ENCODE results near the gene AP5Z1. TPM values are rescaled to one million over a fixed set of nuclear protein-coding genes. Genes with fewer than 3 reads are reported as not detected.

The AP5Z1 gene
- total RNA-seq, 1 experiment from 2014 or later = 38.3 TPM

DNA sequence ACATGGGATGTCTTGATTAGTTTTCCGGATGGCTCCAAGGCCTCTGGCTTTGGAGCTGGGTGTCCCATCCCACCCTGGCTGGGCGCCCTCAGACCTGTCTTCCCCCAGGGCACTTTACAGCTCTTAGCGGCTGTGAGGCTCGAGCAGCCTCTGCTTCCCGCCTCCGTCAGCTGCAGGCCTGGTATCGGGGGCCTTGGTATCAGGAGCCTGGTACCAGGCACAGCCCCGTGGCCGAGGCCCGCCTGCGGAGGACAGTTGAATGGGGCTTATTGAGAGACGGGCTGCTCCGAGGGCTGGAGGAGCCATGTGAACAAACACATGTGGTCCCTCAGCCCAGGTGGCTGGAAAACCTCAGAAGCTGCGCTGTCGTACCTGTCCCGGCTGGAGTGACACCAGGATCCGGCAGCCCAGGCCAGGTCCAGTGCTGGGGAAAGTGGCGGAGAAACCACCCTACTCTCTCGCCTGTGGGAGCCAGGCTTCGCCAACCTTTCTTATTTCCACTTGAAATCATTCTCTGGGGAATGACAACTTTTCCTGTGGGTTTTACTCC is 23.9 kb upstream of the AP5Z1 start:
- Histone ChIP-seq H2AK5ac (ENCODE audit: insufficient read length, low read length) (no peak overlapping the region), H2BK5ac (ENCODE audit: insufficient read length, low read length) (no peak overlapping the region), H3K14ac (ENCODE audit: insufficient read depth, low read length) (no peak overlapping the region; the same call in 1 of the 2 replicates), H3K27ac (ENCODE audit: insufficient read length, low read depth, low read length) (no peak overlapping the region), H3K23ac (ENCODE audit: insufficient read length, low read depth, low read length) (no peak overlapping the region), H3K23me2 (ENCODE audit: insufficient read length, low read depth, low read length, poor library complexity, severe bottlenecking) (no peaks in the 10 kb centered on the region), H3K18ac (ENCODE audit: insufficient read length, low read depth, low read length) (no peak overlapping the region), H3K4me2 (ENCODE audit: insufficient read depth, insufficient read length, low read length) (no peak overlapping the region), H3K56ac (ENCODE audit: insufficient read length, low read depth, low read length) (no peak overlapping the region), H2AFZ (ENCODE audit: low read length) (no peak overlapping the region), H2BK20ac (ENCODE audit: low read depth, low read length, poor library complexity, severe bottlenecking) (no peak overlapping the region), H4K5ac (ENCODE audit: insufficient read length, low read depth, low read length) (no peak overlapping the region), H3K4ac (ENCODE audit: low read depth, low read length) (no peak overlapping the region), H2BK15ac (ENCODE audit: low read depth, low read length) (no peak overlapping the region), H3K9ac (ENCODE audit: extremely low read depth, insufficient read length, low read length) (no peak overlapping the region), H3K27me3 (ENCODE audit: insufficient read depth, low read length) (no peaks in the 10 kb centered on the region), H2BK12ac (ENCODE audit: insufficient read length, low read depth, low read length) (no peak overlapping the region), H3K79me2 (ENCODE audit: insufficient read depth, low read length) (no peaks in the 10 kb centered on the region), H3T11ph (ENCODE audit: low read length) (no peak overlapping the region), H3K9me3 (ENCODE audit: control insufficient read depth, low read depth, low read length) (no peaks in the 10 kb centered on the region), H4K91ac (ENCODE audit: insufficient read length, low read depth, low read length) (no peak overlapping the region), H4K8ac (replicated peaks; ENCODE audit: insufficient read length, low read depth, low read length) (no peak overlapping the region), H3K4me1 (ENCODE audit: insufficient read depth, low read length) (no peaks in the 10 kb centered on the region), H4K20me1 (ENCODE audit: control insufficient read depth, insufficient read depth, insufficient read length) (no peaks in the 10 kb centered on the region), H3K79me1 (ENCODE audit: insufficient read depth, low read depth, low read length, poor library complexity, severe bottlenecking) (no peaks in the 10 kb centered on the region), H2BK120ac (ENCODE audit: low read depth, low read length, poor library complexity, severe bottlenecking) (no peak overlapping the region)
- peaks cover 10 to 21% (median 19%) of the 10 kb centered on the region in 3 experiments; a peak in 6 of 7 replicates for H3K36me3 Mint-ChIP-seq (ENCODE audit: insufficient read depth in 1 of 3, low read depth in 3 of 3)
- H3K4me3 Mint-ChIP-seq = no peak overlapping the region
- H3K9me3 Mint-ChIP-seq = no peaks in the 10 kb centered on the region
- TF ChIP-seq, protein P1, sequence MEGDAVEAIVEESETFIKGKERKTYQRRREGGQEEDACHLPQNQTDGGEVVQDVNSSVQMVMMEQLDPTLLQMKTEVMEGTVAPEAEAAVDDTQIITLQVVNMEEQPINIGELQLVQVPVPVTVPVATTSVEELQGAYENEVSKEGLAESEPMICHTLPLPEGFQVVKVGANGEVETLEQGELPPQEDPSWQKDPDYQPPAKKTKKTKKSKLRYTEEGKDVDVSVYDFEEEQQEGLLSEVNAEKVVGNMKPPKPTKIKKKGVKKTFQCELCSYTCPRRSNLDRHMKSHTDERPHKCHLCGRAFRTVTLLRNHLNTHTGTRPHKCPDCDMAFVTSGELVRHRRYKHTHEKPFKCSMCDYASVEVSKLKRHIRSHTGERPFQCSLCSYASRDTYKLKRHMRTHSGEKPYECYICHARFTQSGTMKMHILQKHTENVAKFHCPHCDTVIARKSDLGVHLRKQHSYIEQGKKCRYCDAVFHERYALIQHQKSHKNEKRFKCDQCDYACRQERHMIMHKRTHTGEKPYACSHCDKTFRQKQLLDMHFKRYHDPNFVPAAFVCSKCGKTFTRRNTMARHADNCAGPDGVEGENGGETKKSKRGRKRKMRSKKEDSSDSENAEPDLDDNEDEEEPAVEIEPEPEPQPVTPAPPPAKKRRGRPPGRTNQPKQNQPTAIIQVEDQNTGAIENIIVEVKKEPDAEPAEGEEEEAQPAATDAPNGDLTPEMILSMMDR (conservative IDR thresholded peaks at IDR 0.05) = no peak
- no peak for DNase-seq
- H3K4me1 Mint-ChIP-seq = no peaks in the 10 kb centered on the region; a peak in 1 of 4 replicates
- WGBS (ENCODE audit: extremely low coverage, insufficient read length, low lambda C conversion rate) = no CpG with 5 or more reads among the region's 20 CpGs
- no peak overlapping the region for H3K27ac Mint-ChIP-seq
- H3K27me3 Mint-ChIP-seq (ENCODE audit: low read depth) = peaks cover 11% of the 10 kb centered on the region

Data from H9 (cell line).